SK-N-SH treated with all-trans-retinoic acid at 6 μM for 48 hours (cell line): ENCODE data around the gene ZSCAN18.

Experiments used
- BACH2 ChIP-seq: fragments of 250-450 bp; sonication (Bioruptor Pico); IDR thresholded peaks from 2 replicates; pipeline ENCODE4 v1.9.0; 2021; ENCODE audit warnings: mild to moderate bottlenecking, borderline replicate concordance
- CSDC2 ChIP-seq: fragments of 250-450 bp; sonication (Bioruptor Pico); IDR thresholded peaks from 2 replicates; pipeline ENCODE4 v1.5.0; 2020; ENCODE audit warnings: mild to moderate bottlenecking, moderate library complexity
- GLIS3 ChIP-seq: fragments of 250-450 bp; sonication (Bioruptor Pico); IDR thresholded peaks from 2 replicates; pipeline ENCODE4 v1.5.0; 2020; ENCODE audit warnings: mild to moderate bottlenecking, moderate library complexity
- RARB ChIP-seq: fragments of 250-450 bp; sonication (Bioruptor Pico); IDR thresholded peaks from 2 replicates; pipeline ENCODE4 v1.8.0; 2021; ENCODE audit warnings: mild to moderate bottlenecking, moderate library complexity
- TCF4 ChIP-seq: fragments of 250-450 bp; sonication (Bioruptor Pico); IDR thresholded peaks from 2 replicates; pipeline ENCODE4 v1.8.0; 2021; ENCODE audit warnings: mild to moderate bottlenecking, moderate library complexity, borderline replicate concordance
- TOX ChIP-seq: fragments of 250-450 bp; sonication (Bioruptor Pico); IDR thresholded peaks from 2 replicates; pipeline ENCODE4 v1.8.0; 2021; ENCODE audit warnings: mild to moderate bottlenecking, moderate library complexity, borderline replicate concordance
- ZFP30 ChIP-seq: fragments of 450-650 bp; formaldehyde crosslinking; IDR thresholded peaks from 2 replicates; pipeline ENCODE4 v1.5.0; 2022; ENCODE audit warnings: mild to moderate bottlenecking, moderate library complexity
- ZNF70 ChIP-seq: fragments of 450-650 bp; formaldehyde crosslinking; IDR thresholded peaks from 2 replicates; pipeline ENCODE4 v1.5.0; 2020; ENCODE audit warnings: mild to moderate bottlenecking, moderate library complexity
- ZNF8 ChIP-seq: fragments of 450-650 bp; formaldehyde crosslinking; IDR thresholded peaks from 2 replicates; pipeline ENCODE4 v1.5.0; 2020; ENCODE audit warnings: mild to moderate bottlenecking, moderate library complexity
- TF ChIP-seq, protein P1 (sequence below): fragments of 250-450 bp; sonication (Bioruptor Pico); IDR thresholded peaks from 2 replicates; pipeline ENCODE4 v1.5.1; 2020; ENCODE audit warnings: low read depth, mild to moderate bottlenecking, moderate library complexity
- TF ChIP-seq, protein P2 (sequence below): fragments of 250-450 bp; sonication (Bioruptor Pico); IDR thresholded peaks from 2 replicates; pipeline ENCODE4 v1.5.1; 2021; ENCODE audit warnings: mild to moderate bottlenecking, moderate library complexity

DNA sequence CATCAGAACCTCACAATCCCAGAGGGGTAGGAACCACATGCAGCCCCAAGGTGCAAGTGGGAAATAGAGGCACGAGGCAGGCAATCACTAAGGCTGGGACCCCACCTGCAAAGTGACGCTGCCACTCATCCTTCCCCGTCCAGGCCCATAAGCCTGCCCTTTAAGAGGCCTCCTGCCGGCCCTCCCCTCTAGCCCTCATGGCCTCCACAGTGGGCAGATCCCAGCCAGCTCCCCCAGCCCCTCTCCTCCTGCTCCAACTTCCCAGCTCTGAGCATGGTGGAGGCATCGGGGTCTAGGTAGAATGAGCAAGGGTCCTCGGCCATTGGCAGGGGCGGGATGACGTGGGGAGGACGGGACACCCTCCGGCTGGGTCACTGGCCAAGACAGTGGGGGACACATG is 2.7 kb downstream of the ZSCAN18 start:
- TF ChIP-seq ZNF70 (CRISPR knock-in tag): no peak
- no peak for TF ChIP-seq BACH2 (CRISPR knock-in tag)
- TF ChIP-seq TOX (CRISPR knock-in tag): no peak
- TF ChIP-seq RARB (CRISPR knock-in tag): no peak
- TF ChIP-seq, protein P1, sequence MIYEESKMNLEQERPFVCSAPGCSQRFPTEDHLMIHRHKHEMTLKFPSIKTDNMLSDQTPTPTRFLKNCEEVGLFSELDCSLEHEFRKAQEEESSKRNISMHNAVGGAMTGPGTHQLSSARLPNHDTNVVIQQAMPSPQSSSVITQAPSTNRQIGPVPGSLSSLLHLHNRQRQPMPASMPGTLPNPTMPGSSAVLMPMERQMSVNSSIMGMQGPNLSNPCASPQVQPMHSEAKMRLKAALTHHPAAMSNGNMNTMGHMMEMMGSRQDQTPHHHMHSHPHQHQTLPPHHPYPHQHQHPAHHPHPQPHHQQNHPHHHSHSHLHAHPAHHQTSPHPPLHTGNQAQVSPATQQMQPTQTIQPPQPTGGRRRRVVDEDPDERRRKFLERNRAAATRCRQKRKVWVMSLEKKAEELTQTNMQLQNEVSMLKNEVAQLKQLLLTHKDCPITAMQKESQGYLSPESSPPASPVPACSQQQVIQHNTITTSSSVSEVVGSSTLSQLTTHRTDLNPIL (CRISPR knock-in tag): no peak
- TF ChIP-seq ZFP30 (CRISPR knock-in tag): no peak
- no peak for TF ChIP-seq GLIS3 (CRISPR knock-in tag)
- no peak for TF ChIP-seq ZNF8 (CRISPR knock-in tag)
- TF ChIP-seq TCF4 (CRISPR knock-in tag): no peak
- no peak for TF ChIP-seq CSDC2
- TF ChIP-seq, protein P2, sequence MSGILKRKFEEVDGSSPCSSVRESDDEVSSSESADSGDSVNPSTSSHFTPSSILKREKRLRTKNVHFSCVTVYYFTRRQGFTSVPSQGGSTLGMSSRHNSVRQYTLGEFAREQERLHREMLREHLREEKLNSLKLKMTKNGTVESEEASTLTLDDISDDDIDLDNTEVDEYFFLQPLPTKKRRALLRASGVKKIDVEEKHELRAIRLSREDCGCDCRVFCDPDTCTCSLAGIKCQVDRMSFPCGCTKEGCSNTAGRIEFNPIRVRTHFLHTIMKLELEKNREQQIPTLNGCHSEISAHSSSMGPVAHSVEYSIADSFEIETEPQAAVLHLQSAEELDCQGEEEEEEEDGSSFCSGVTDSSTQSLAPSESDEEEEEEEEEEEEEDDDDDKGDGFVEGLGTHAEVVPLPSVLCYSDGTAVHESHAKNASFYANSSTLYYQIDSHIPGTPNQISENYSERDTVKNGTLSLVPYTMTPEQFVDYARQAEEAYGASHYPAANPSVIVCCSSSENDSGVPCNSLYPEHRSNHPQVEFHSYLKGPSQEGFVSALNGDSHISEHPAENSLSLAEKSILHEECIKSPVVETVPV (CRISPR knock-in tag): no peak
